CD4-positive, alpha-beta T cell (primary cell): ENCODE data around the gene SMIM1. TPM values are rescaled to one million over a fixed set of nuclear protein-coding genes. Genes with fewer than 3 reads are reported as not detected.

Experiments used
- ATAC-seq: fragments of 200-7000 bp; cut with Tn5 transposase; one replicate; pipeline ENCODE4 v1.10.0; 2022; ENCODE audit warnings: mild to moderate bottlenecking; ENCODE audit not compliant: poor library complexity
- CTCF ChIA-PET: fragments of 350-600 bp; sonication (Branson Sonifier 250); formaldehyde crosslinking; loops from one replicate; lab custom pipeline; 2021; ENCODE audit warnings: antibody characterized with exemption, inconsistent platforms; lab: Charles Lee
- POLR2A ChIA-PET: fragments of 350-600 bp; sonication (Branson Sonifier 250); formaldehyde crosslinking; loops from one replicate; lab custom pipeline; 2021; ENCODE audit warnings: antibody characterized with exemption, inconsistent platforms; lab: Charles Lee
- DNase-seq, 14 experiments: peaks; one replicate each; pipeline ENCODE4 v3.0.0-alpha.2; 2013 to 2020; ENCODE audit warnings: mixed read lengths in 2 of 14
- H3K27ac ChIP-seq, 2 donors: one replicate each; pipeline versions ENCODE4 v1.5.1 to v1.7.0; 2013; ENCODE audit warnings: low read length in 2 of 2, low read depth in 1 of 2, mild to moderate bottlenecking in 1 of 2
- H3K27me3 ChIP-seq, 2 experiments: 1 replicate in 1 of 2; 2 replicates in 1 of 2; pipeline versions ENCODE4 v1.6.1 to v1.7.0; 2013; ENCODE audit warnings: low read length in 2 of 2, control low read depth in 1 of 2, mild to moderate bottlenecking in 1 of 2, moderate library complexity in 1 of 2; ENCODE audit not compliant: insufficient read depth in 2 of 2, control insufficient read depth in 1 of 2
- H3K36me3 ChIP-seq: one replicate; pipeline ENCODE4 v1.6.1; 2013; ENCODE audit warnings: low read length, control low read depth; ENCODE audit not compliant: insufficient read depth
- H3K4me1 ChIP-seq: one replicate; pipeline ENCODE4 v1.6.1; 2013; ENCODE audit warnings: low read length, control low read depth; ENCODE audit not compliant: insufficient read depth
- H3K4me3 ChIP-seq: one replicate; pipeline ENCODE4 v1.5.1; 2013; ENCODE audit warnings: mild to moderate bottlenecking, low read length, moderate library complexity
- H3K9me3 ChIP-seq, 2 experiments: 1 replicate in 1 of 2; 2 replicates in 1 of 2; pipeline versions ENCODE4 v1.6.1 to v1.7.0; 2013; ENCODE audit warnings: low read length in 2 of 2, mild to moderate bottlenecking in 2 of 2, control low read depth in 1 of 2, moderate library complexity in 1 of 2; ENCODE audit not compliant: control insufficient read depth in 1 of 2, insufficient read depth in 1 of 2
- H3K27ac Mint-ChIP-seq: one replicate; pipeline ENCODE4 v1.8.0; 2020; ENCODE audit warnings: mixed read lengths
- H3K27me3 Mint-ChIP-seq: one replicate; pipeline ENCODE4 v1.8.0; 2021; ENCODE audit warnings: mixed read lengths
- H3K36me3 Mint-ChIP-seq: one replicate; pipeline ENCODE4 v1.8.0; 2021; ENCODE audit warnings: low read depth, mixed read lengths
- H3K4me1 Mint-ChIP-seq: one replicate; pipeline ENCODE4 v1.8.0; 2021; ENCODE audit warnings: low read depth, mixed read lengths
- H3K4me3 Mint-ChIP-seq: one replicate; pipeline ENCODE4 v1.8.0; 2020; ENCODE audit warnings: mild to moderate bottlenecking, mixed read lengths
- H3K9me3 Mint-ChIP-seq: one replicate; pipeline ENCODE4 v1.8.0; 2020; ENCODE audit warnings: mixed read lengths
- CTCF ChIP-seq: fragments of 200-600 bp; IDR thresholded peaks from one replicate; pipeline ENCODE4 v1.8.0; 2022; ENCODE audit warnings: antibody characterized with exemption, mild to moderate bottlenecking
- intact Hi-C, 2 experiments: fragments of 100-400 bp; cut with DNase I in 1 of 2; cut with micrococcal nuclease in 1 of 2; formaldehyde crosslinking; loops; one replicate each; pipeline versions ENCODE4 v1.15.1 to v1.9.0; 2023 to 2025; cut with DNase I, micrococcal nuclease
- total RNA-seq, 174 experiments: library from RNA in 2 of 174; stranded (reverse) in 2 of 174; gene quantifications; one replicate each; pipeline ENCODE4 v1.2.3 and lab custom pipeline; 2021 to 2026

Gene SMIM1
- total RNA-seq, 2 experiments from 2014 or later = 1.8 to 2.6 TPM

GRCh38 chr1:3811595-3811911 is 39.0 kb downstream of the SMIM1 start:
- ChIA-PET POLR2A (no interaction called here), CTCF (no interaction called here)
- H3K4me3 ChIP-seq = no peak overlapping the region
- Mint-ChIP-seq H3K9me3 (no peaks in the 10 kb centered on the region), H3K36me3 (peaks cover 15% of the 10 kb centered on the region), H3K4me1 (no peaks in the 10 kb centered on the region), H3K27ac (no peak overlapping the region), H3K27me3 (peaks cover 4% of the 10 kb centered on the region), H3K4me3 (no peak overlapping the region)
- no peaks in the 10 kb centered on the region for H3K4me1 ChIP-seq
- no peak overlapping the region for H3K27ac ChIP-seq
- intact Hi-C loops = no loop called here
- peaks cover 0 to 3% of the 10 kb centered on the region in 2 experiments for H3K27me3 ChIP-seq
- ATAC-seq (no peak), DNase-seq (no peak)
- TF ChIP-seq CTCF = no peak
- peaks cover 0 to 2% of the 10 kb centered on the region in 2 experiments for H3K9me3 ChIP-seq
- H3K36me3 ChIP-seq = peaks cover 23% of the 10 kb centered on the region

GRCh38 chr1:3814065-3814464 is 41.5 kb downstream of the SMIM1 start:
- intact Hi-C loops = no loop called here
- Mint-ChIP-seq H3K36me3 (peaks cover 21% of the 10 kb centered on the region), H3K4me1 (no peaks in the 10 kb centered on the region), H3K27ac (no peak overlapping the region), H3K27me3 (no peaks in the 10 kb centered on the region), H3K4me3 (no peak overlapping the region), H3K9me3 (no peaks in the 10 kb centered on the region)
- H3K27ac ChIP-seq = no peak overlapping the region
- H3K36me3 ChIP-seq = peaks cover 27% of the 10 kb centered on the region
- no peak overlapping the region for H3K4me3 ChIP-seq
- no peak for ATAC-seq
- no peak for TF ChIP-seq CTCF
- POLR2A ChIA-PET = no interaction called here
- DNase-seq = no peak
- H3K4me1 ChIP-seq = no peaks in the 10 kb centered on the region
- H3K27me3 ChIP-seq = no peaks in the 10 kb centered on the region
- peaks cover 0 to 5% of the 10 kb centered on the region in 2 experiments for H3K9me3 ChIP-seq
- CTCF ChIA-PET = no interaction called here

GRCh38 chr1:3814771-3815561 is 42.4 kb downstream of the SMIM1 start:
- intact Hi-C loops = no loop called here
- Mint-ChIP-seq H3K27ac (no peak overlapping the region), H3K4me1 (no peaks in the 10 kb centered on the region), H3K27me3 (no peaks in the 10 kb centered on the region), H3K36me3 (peaks cover 23% of the 10 kb centered on the region), H3K4me3 (no peak overlapping the region), H3K9me3 (no peaks in the 10 kb centered on the region)
- CTCF ChIA-PET = no interaction called here
- no peak overlapping the region for H3K4me3 ChIP-seq
- TF ChIP-seq CTCF = no peak
- no peaks in the 10 kb centered on the region for H3K4me1 ChIP-seq
- peaks cover 0 to 5% of the 10 kb centered on the region in 2 experiments for H3K9me3 ChIP-seq
- H3K27me3 ChIP-seq = no peaks in the 10 kb centered on the region
- peaks cover 32% of the 10 kb centered on the region for H3K36me3 ChIP-seq
- ATAC-seq = no peak
- no peak for DNase-seq
- no peak overlapping the region for H3K27ac ChIP-seq
- POLR2A ChIA-PET = no interaction called here
